Measurements from ENCODE around the gene PASK. TPM values are rescaled to one million over a fixed set of nuclear protein-coding genes. Genes with fewer than 3 reads are reported as not detected.

The PASK gene
- total RNA-seq, 3 donors from 2014 or later = 6.8 to 25.5 (median 20.6) TPM

GRCh38 chr2:241125626-241126025 is 23.6 kb downstream of the PASK start:
- DNase-seq = no peak
- H3K4me1 ChIP-seq (ENCODE audit: low read depth) = no peaks in the 10 kb centered on the region
- no peak for TF ChIP-seq CTCF (IDR thresholded peaks at IDR 0.05)
- no peaks in the 10 kb centered on the region for H3K36me3 ChIP-seq (ENCODE audit: low read depth)
- no peaks in the 10 kb centered on the region for H3K9me3 ChIP-seq
- H3K4me3 ChIP-seq = no peak overlapping the region
- intact Hi-C loops (cut with DNase I, micrococcal nuclease) = no loop called here
- no peak for ATAC-seq

GRCh38 chr2:241123816-241124536 is 25.3 kb downstream of the PASK start:
- Histone ChIP-seq H3K9me3 (no peaks in the 10 kb centered on the region), H3K4me3 (no peak overlapping the region), H3K4me1 (ENCODE audit: low read depth) (no peaks in the 10 kb centered on the region), H3K36me3 (ENCODE audit: low read depth) (no peaks in the 10 kb centered on the region)
- ATAC-seq (peak; percentile 83), DNase-seq (peak; percentile 53 to 74 (median 73))
- no peak for TF ChIP-seq CTCF (IDR thresholded peaks at IDR 0.05)
- intact Hi-C loops (cut with DNase I, micrococcal nuclease) = no loop called here

GRCh38 chr2:241122376-241123002 is 26.8 kb downstream of the PASK start:
- ATAC-seq (no peak), DNase-seq (no peak)
- Histone ChIP-seq H3K4me1 (ENCODE audit: low read depth) (no peaks in the 10 kb centered on the region), H3K9me3 (no peaks in the 10 kb centered on the region), H3K36me3 (ENCODE audit: low read depth) (no peaks in the 10 kb centered on the region), H3K4me3 (no peak overlapping the region)
- no peak for TF ChIP-seq CTCF (IDR thresholded peaks at IDR 0.05)
- intact Hi-C loops (cut with DNase I, micrococcal nuclease) = no loop called here

- DNase-seq (no peak), ATAC-seq (no peak)
- no peak for TF ChIP-seq CTCF (IDR thresholded peaks at IDR 0.05)
- intact Hi-C loops (cut with DNase I, micrococcal nuclease) = no loop called here
- Histone ChIP-seq H3K4me1 (ENCODE audit: low read depth) (no peaks in the 10 kb centered on the region), H3K36me3 (ENCODE audit: low read depth) (no peaks in the 10 kb centered on the region), H3K4me3 (no peak overlapping the region), H3K9me3 (no peaks in the 10 kb centered on the region)
Measured at GRCh38 chr2:241121008-241121407, 28.3 kb downstream of the PASK start.

- no peak for DNase-seq
- no peak for TF ChIP-seq CTCF (IDR thresholded peaks at IDR 0.05)
- H3K4me3 ChIP-seq = no peak overlapping the region
- H3K4me1 ChIP-seq (ENCODE audit: low read depth) = no peaks in the 10 kb centered on the region
- no peak for ATAC-seq
- intact Hi-C loops (cut with DNase I, micrococcal nuclease) = no loop called here
- H3K36me3 ChIP-seq (ENCODE audit: low read depth) = no peaks in the 10 kb centered on the region
- no peaks in the 10 kb centered on the region for H3K9me3 ChIP-seq
Measured at GRCh38 chr2:241120440-241120839, 28.8 kb downstream of the PASK start.
